Stimulated activated CD8-positive, alpha-beta memory T cell treated with anti-CD3 and anti-CD28 coated beads, Interleukin-7, amount 100 ng/mL, for 24 hours (primary cell): Measurements from ENCODE around the gene AAMP.

Experiments
- DNase-seq: peaks from one replicate; pipeline ENCODE4 v3.0.0-alpha.2; 2020; ENCODE audit warnings: low read depth

The AAMP gene

DNA sequence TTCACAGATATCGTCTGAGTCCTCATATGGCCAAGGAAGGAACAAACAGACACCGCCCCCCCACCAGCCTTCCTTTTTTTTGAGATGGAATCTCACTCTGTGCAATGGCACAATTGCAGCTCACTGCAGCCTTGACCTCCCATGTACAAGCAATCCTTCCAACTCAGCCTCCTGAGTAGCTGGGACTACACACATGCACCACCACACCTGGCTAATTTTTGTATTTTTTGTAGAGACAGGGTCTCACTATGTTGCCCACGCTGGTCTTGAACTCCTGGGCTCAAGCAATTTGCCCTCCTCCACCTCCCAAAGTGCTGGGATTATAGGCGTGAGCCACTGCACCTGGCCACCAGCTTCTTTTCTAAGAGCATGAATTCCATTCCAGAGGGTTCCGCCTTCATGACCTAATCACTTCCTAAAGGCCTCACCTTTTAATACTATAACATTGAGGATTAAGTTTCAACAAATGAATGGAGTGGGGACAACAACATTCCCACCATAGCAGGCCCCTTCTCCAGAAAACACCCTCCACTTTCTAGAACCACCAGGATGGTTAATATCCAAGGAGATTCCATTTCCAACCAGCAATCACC is 24.6 kb upstream of the AAMP start:
- DNase-seq: no peak

DNA sequence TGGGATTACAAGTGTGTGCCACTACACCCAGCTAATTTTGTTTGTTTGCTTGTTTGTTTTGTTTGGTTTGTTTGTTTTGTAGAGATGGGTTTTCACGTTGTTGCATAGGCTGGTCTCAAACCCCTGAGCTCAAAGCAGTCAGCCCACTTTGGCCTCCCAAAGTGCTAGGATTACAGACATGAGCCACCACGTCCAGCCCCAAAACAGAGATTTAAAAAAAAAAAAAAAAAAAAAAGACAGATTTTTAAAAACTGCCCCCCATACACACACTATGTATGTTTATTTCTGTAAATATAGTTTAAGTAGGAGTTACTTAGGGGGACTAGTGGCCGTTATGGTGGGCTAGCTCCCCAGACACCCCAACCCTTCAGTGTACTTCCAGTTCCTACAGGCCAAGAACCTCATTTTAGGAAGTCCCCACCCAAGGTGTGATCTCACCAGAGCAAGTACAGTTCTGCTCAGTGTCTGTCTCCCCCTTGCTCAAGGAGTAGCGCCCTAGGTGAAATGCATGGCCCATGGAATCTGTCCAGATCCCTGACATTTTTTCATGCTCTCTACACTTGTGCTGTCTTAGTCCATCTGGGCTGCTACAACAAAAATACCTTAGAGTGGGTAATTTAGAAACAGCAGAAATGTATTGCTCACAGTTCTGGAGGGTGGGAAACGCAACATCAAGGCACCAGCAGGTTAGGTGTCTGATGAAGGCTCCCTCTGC is 23.9 kb upstream of the AAMP start:
- DNase-seq: no peak

DNA sequence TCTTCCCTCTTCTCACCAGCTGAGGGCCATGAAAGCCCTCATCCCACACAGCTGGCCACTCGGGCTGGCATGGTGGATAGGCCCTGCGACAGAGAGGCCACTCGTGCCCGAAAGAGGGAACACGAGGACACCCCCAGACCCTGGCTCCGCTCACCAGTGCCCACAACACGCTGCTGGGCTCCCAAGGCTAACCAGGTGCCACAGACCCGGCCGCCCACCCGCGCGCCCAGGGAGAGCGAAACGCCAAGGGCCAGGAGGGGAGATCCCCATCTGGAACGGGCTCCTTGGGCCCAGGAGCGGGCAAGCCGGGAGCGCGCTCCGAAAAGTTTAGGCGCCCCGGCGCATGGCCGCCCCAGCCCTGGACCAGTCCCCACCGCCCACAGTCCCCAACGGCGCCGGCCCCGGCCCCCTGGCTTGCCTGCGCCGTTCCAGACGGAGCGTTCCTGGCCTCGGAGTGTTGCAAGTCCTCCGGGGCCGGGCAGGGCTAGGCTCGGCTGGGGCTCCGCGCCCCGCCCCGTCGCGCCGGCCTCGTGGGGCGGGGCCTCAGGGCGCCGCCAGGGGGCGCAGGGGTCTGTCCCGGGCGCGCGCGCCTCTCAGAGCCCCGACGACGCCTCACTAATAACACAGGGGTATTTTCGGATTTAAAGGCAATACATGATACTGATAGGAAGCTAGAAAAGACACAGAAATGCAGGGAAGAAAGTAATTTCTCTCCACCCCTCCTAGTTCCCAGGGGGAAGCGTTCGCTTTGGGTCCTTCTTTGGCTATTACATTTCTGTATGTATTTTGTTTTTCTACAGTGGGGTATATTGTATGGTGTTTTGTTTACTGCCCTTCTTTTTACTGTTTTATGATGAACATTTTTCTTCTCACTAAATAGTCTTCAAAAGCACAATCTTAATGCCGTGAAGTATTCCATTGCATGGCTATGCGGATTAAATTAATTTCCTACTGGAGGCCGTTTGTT is 22.4 kb upstream of the AAMP start, which contains the start of gene TMBIM1:
TMBIM1 (minus strand) TSS at position 456 of the 967 bp plus-strand sequence. CDS start 10,362 bp downstream, outside the sequence.
- peak; percentile 55 for DNase-seq

DNA sequence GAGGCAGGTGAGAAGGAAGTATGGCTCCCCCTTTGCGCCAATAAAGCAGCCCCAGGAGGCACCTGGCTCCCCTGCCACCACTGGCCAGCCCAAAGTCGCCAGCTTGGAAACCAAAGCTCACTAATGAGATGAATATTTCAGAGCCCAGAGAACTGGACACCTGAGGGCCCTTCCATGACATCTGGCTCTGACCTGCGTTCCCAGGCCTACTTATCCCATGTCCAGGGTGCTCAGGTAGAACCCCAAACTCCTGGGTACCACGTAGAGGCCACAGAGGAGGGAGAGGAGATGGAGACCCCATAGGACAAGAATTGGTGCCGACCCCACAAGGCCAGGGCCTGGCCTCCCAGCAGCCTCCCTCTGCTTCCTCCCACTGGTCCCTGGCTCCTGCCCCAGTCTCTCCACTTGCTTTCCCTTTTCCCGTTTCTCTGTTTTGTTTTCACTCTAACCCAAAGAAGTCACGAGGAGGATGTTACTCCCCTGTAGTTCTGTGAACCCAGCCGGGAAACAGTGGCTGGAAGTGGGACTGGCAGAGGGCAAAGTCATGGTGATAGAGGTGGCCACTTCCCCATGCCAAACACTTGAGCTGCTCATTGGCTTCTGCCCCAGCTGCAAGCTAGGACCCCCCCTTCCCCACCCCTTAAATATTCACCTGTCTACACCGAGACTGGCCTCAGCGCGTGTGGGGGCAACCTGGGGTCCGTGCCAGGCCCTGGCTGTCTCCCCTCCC is 21.5 kb upstream of the AAMP start:
- no peak for DNase-seq

DNA sequence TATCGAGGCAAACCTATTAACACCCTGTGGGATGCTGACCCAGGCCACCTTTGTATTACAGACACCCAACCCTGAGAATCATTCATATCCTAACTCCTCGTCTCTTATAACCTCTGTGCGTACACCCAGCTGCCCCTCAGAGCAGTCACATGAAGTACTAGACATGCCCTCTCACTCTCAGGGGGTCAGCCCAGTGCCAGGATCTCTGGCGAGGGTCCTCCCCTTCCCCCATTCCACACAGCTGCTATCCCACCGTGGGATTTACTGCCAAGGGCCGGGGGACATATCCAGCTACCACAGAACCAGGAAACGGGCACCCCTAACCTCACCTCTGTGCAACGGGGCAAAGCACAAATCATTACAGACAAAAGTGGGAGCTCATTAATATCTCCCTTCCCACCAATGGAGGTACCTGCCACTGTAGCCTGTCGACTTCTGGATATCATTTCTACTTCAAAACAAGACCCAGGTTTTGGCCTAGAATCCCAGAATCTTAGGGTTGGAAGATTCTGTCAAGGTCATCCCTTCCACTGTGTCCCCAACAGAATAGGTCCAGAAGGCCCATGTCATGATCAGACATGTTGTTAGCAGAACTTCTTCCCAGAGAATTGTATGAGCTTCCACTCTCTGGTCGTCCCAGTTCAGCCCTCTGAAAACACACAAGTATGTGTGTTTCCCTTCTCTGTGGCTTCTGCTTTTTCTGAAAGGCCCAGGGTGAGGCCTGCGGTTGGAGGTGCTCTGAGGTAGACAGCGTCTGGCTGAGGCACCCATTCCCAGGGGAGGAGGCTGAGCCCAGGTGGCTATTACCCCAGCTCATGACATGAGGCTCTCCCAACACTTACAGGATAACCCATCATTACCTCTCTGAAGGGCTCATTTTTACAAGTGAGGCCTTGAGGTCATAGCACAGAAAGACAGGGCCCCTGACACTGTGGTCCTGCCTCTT is 20.7 kb upstream of the AAMP start:
- no peak for DNase-seq

DNA sequence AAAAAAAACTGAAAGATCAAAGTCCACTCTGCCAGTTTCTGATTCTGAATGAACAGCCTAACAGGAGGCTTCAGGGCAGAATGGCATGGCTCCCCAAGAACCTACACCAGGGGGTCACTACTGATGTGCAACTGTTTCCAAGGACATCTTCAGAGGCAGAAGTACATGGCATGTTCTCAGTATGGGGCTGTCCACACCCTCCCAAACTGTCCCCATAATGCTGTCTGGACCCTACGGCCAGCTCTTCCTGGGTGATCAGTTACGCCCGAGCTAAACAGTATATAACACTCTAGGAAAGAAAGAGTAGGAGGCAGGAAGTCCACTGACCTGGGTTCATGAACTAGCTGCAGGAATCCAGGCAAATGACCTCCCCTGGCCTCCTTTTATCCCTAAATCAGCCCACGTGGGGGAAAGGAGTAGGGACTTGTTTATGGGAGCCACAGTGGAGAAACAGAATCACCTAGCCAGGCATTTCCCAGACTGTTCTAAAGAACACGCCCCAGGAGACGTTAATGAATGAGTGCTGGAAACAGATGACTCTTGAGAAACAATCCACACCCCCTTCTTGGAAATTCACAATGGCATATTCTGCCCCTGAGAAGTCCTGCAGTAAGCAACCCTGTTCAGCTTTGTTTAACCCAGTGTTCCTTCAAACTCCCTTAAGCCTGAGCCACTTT is 19.8 kb upstream of the AAMP start:
- DNase-seq: no peak

DNA sequence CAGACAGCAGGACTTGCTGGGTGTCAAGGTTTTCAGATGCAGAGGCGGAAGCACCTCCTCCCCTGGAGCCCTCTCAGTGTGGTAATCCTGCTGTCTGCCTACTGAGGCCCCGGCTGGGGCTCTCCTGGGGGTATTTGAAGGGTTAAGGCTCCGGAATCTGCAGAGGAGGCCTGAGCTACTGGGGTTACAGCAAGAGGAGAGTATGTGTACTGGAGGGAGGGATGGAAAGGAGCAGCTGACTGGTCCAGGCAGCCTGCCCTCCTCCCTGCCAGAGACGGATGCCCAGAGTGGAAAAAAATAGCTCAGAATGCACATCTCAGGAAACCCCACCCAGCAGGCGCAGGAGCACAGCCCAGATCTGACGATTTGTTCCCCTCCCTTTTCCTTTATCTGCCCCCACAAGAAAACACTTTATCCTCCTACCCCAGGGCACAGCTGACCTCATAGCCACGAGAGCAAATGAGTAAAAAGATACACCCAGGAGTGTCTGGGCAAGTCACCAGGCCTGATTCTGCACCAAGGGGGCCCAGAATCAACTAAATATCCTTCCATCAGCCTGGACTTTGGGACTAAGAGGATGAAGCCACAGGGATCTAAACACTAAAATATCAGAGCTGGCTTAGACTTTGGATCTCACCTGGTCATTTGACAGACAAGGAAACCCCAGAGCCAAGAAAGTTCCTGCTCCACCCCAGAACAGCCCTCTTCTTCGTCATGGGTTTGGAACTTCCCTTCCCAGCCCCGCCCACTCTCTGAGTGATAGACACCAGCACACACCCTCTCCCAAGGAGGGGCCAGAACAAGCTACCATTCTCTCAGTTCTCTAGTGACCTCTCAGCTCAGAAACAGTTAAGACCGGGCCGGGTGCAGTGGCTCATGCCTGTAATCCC is 16.9 kb upstream of the AAMP start:
- peak; percentile 61 for DNase-seq

DNA sequence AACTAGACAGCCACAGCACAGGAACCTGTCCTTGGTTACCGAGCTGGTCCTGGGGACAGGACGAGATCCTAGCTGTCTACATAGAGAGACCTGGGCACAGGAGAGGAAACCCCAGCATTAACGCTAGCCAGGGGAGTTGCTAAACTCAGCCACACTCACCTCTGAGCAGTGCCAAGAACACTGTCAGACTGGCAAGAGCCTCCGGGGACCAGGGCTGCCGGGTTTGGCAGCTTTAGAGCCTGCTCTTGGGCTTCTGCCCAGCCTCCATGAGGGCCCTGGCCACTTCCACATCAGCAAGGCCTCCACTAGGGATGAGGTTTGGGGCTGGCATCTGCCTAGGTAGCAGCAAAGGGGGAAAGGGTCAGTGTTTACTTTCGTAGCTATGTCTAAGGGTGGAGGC is 15.7 kb upstream of the AAMP start:
- DNase-seq: no peak

DNA sequence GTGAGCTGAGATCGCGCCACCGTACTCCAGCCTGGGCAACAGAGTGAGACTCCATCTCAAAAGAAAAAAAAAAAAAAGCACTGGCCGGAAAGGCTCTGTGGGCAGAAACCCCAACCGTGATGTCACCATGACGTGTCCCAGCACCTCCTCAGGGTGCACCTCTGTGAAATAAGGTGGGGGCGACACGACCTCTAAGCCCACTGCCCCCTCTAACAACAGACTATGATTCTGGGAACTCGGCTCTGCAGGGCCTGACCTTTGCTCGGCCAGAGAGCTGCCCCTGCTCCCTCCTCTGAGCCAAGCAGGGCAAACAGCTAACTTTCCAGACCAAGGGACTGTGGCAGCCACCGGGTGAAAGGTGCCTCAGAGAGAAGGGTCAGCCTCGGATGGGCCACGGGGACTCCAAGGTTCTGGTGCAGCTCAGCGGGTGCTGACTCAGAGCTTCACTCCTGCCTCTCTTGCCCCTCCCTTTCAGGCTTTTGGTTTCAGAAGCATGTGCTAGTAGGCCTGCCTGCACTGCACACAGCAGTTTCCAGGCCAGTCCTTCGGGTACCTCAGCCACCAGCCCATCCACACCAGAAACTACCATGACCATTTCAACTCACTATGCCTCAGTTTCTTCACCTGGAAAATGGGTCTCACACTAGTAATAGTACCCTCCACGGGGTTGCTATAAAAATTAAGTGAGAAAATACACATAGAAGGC is 14.3 kb upstream of the AAMP start:
- DNase-seq: peak; percentile 36

DNA sequence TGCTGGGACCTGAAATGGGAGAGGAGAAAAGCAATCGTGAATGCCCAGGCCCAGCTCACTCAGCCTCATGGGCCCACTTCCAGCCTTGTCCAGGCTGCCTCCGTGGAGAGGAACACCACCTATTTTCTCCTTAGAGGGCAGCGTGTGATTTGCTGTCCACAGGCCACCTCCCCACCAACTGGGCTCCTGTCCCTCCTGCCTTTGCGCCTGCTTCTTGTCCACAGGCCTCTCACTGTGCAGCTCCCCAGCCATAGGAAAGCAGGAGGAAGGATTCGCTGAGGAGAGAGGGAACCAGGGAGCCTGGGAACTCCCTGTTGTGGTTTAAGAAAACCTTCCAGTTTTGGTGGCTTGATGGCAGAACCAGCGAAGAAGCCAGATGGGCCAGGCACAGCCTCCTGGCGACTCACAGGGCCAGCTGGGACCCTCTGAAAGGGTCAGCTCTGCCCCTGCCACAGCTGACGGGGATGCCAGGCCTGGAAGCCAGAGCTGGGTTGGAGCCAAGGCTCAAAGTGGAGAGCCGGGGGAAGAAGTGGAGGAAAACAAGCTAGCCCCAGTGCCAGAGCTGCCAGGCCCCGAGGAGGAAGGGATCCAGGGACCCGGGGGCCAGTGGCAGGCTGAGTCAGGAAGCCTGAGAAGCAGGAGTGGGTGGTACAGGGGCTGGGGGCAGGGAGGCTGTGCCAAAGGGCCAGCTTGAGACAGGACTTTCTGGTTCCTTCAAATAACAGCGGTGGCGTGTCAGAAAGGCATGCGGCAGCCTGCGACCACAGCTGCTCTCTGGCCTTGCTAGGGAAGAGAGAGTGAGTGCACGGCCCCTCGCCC is 12.4 kb upstream of the AAMP start:
- no peak for DNase-seq

DNA sequence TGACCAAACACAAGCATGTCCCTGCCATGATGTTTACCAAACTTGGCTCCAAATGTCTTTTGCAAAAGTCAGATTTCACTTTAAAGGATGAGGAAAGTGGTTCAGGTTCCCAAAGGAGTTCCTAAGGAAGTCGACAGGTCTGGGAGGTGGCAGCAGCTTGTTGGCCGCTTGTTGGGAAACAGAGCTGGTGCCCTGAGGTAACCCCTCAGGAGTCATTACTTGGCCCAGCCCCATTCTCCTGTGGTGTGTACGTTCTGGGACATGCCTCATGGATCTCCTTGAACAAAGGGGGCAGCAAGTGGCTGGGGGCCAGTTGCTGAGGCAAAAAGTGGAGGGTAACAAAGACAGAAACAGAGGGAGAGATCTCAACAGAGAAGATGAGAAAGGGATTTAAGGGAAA is 11.5 kb upstream of the AAMP start:
- DNase-seq: no peak

DNA sequence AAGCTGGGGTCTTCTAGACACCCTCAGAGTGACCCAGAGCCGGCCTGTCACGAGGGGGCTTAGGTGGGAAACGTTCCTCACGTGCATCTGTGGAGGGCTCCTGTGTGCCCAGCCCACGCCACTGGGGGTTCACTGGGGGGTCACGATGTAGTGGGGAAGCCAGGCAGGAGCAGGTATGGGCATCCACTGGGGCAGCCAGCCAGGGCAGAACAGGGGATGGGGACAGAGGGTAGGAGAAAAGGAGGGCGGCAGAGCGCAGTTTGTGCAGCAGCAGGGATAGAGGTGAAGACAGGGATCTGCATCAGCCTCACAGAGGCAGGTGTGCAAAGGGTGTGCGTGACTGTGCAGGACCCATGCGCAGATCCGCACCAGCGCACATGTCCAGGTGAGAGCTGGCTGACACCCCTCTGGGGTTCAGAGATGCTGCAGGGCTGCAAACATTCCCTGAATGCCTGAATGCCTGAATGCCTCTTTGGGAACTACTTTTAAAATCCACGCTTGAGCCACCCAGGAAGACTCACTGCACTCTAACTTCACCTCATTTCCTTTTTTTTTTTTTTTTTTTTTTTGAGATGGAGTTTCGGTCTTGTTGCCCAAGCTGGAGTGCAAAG is 10.4 kb upstream of the AAMP start:
- no peak for DNase-seq

DNA sequence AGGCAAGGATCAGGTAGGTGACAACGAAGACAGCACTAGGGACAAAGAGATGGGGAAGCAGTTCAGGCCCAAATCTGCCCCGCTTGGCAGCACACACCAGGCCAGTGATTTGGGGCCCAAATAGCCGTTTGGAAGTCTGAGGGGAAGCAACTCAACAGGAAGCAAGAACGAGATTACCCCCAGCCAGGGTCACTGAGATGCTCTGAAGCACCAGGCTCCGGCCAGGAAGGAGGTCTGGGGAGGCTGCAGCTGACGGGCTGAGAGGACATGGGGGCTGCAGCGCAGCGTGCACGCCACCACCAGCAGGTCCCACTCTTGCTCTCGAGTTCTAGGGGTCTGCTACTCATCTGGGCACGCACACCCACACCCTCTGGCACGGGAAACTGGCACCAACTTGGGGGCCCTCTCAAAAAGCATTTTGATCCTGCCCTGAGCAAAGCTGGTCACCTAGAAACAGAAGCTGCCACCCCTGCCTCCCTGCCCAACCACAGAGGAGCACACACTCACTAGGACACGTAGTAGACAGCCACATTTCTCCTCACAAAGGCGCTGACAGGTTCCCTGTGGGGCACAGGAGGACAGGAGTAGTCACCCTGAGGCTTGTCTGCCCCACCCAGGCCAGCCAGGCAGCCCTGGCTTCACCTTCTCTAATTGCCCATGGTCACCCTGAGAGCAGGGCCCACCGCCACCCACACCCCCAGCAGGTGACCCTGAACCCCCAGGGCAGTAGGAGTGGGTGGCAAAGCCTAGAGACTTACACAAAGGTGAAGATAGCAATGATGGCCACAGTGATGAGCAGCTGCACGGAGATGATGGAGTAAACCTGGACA is 8.8 kb upstream of the AAMP start:
- no peak for DNase-seq

DNA sequence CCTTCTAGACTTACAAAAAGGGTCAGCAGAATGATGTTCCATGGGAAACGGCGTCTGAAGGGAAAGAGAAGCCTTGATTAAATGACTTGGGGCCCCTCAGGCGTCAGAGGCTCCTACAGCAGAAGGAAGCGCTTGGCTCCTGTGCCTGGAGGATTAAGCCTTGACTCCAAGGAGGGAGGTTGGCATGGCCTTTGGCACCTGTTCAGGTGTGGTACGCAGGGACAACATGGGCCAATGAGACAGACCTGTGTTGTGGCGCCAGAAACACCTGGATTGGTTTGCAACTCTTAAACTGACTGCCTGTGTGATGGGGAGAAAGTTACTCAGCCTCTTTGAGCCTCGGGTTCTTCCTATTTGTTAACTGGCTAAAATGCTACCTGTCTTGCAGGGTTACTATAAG is 8.0 kb upstream of the AAMP start:
- DNase-seq: no peak

DNA sequence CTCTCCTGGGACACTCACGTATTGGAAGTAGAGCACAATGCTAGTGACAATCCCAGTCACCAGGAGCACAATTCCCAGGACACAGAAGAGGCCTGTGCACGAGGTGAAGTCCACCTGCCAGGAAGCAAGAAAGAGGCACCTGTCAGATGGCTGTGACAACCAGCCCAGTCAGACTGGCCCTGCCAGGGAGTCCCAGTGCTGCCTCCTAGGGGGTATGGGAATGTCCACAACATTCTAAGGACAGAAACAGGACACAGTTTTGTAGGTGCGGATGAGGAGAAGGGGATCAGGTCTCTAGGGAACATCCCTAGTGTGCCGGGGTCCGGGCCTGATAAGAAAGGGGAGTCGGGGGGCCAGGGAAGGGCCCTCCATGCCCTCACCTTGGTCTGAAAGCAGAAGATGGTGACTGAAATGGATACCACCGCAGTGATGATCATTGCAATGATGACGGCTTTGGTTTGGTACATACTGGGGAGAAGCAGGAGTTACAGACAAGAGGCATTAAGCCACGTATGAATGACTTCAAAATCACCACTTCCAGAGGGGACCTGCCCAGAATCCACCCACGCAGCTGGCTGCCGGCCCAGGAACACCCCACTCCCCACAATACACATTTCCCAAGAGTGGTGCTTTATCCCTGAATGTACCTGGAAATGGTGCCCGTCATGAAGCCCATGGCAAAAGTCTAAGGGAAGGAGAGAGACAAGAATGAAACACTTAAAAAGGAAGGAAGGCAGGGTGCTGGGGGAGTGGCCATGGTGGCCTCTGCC is 7.2 kb upstream of the AAMP start:
- no peak for DNase-seq
